HEK293 (cell line): ENCODE data around the gene TACR2.

Experiments
- BCL11A ChIP-seq: fragments of 450-650 bp; formaldehyde crosslinking; IDR thresholded peaks from 2 replicates; pipeline ENCODE4 v1.5.1; 2016; ENCODE audit warnings: low read depth, missing biosample characterization, missing genetic modification characterization
- GLI2 ChIP-seq: fragments of 450-650 bp; formaldehyde crosslinking; IDR thresholded peaks from 2 replicates; pipeline ENCODE4; 2017; ENCODE audit warnings: missing biosample characterization, missing genetic modification characterization, low read depth, borderline replicate concordance
- SCRT1 ChIP-seq: fragments of 450-650 bp; formaldehyde crosslinking; IDR thresholded peaks from 2 replicates; pipeline ENCODE4 v1.5.1; 2016; ENCODE audit warnings: missing biosample characterization, missing genetic modification characterization, borderline replicate concordance
- SP3 ChIP-seq: fragments of 450-650 bp; formaldehyde crosslinking; IDR thresholded peaks from 2 replicates; pipeline ENCODE4 v1.5.1; 2016; ENCODE audit warnings: missing biosample characterization, missing genetic modification characterization
- ZBTB48 ChIP-seq: fragments of 450-650 bp; formaldehyde crosslinking; IDR thresholded peaks from 2 replicates; pipeline ENCODE4 v1.5.1; 2016; ENCODE audit warnings: missing biosample characterization, missing genetic modification characterization
- ZNF121 ChIP-seq: fragments of 450-650 bp; formaldehyde crosslinking; IDR thresholded peaks from 2 replicates; pipeline ENCODE4 v1.5.1; 2016; ENCODE audit warnings: missing biosample characterization, missing genetic modification characterization
- ZNF26 ChIP-seq: fragments of 450-650 bp; formaldehyde crosslinking; IDR thresholded peaks from 2 replicates; pipeline ENCODE4 v1.5.1; 2016; ENCODE audit warnings: missing biosample characterization, missing genetic modification characterization
- ZNF311 ChIP-seq: fragments of 450-650 bp; formaldehyde crosslinking; IDR thresholded peaks from 2 replicates; pipeline ENCODE4 v1.5.1; 2017; ENCODE audit warnings: missing biosample characterization, missing genetic modification characterization, borderline replicate concordance
- ZNF558 ChIP-seq: fragments of 450-650 bp; formaldehyde crosslinking; IDR thresholded peaks from 2 replicates; pipeline ENCODE4 v1.5.1; 2016; ENCODE audit warnings: missing biosample characterization, missing genetic modification characterization
- ZNF560 ChIP-seq: fragments of 450-650 bp; formaldehyde crosslinking; IDR thresholded peaks from 2 replicates; pipeline ENCODE4 v1.5.1; 2017; ENCODE audit warnings: missing biosample characterization, missing genetic modification characterization, borderline replicate concordance
- ZNF830 ChIP-seq: fragments of 450-650 bp; IDR thresholded peaks from 2 replicates; pipeline ENCODE4 v1.5.0; 2018; ENCODE audit warnings: missing biosample characterization, missing genetic modification characterization, low read depth, mild to moderate bottlenecking, moderate library complexity
- TF ChIP-seq, protein P1 (sequence below): fragments of 450-650 bp; formaldehyde crosslinking; IDR thresholded peaks from 2 replicates; pipeline ENCODE4 v1.5.1; 2016; ENCODE audit warnings: missing biosample characterization, missing genetic modification characterization

- TF ChIP-seq, protein P1, sequence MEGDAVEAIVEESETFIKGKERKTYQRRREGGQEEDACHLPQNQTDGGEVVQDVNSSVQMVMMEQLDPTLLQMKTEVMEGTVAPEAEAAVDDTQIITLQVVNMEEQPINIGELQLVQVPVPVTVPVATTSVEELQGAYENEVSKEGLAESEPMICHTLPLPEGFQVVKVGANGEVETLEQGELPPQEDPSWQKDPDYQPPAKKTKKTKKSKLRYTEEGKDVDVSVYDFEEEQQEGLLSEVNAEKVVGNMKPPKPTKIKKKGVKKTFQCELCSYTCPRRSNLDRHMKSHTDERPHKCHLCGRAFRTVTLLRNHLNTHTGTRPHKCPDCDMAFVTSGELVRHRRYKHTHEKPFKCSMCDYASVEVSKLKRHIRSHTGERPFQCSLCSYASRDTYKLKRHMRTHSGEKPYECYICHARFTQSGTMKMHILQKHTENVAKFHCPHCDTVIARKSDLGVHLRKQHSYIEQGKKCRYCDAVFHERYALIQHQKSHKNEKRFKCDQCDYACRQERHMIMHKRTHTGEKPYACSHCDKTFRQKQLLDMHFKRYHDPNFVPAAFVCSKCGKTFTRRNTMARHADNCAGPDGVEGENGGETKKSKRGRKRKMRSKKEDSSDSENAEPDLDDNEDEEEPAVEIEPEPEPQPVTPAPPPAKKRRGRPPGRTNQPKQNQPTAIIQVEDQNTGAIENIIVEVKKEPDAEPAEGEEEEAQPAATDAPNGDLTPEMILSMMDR (tag by site-specific recombination), result no peak
- TF ChIP-seq SP3 (tag by site-specific recombination) (no peak), GLI2 (tag by site-specific recombination) (no peak), ZNF311 (tag by site-specific recombination) (no peak), ZBTB48 (tag by site-specific recombination) (no peak), ZNF121 (no peak), ZNF558 (tag by site-specific recombination) (no peak), BCL11A (tag by site-specific recombination) (no peak), ZNF26 (tag by site-specific recombination) (no peak), ZNF830 (no peak), SCRT1 (tag by site-specific recombination) (no peak), ZNF560 (no peak)
These were observed 54.2 kb downstream of the TACR2 start for GRCh38 chr10:69362471-69362954.
